ENCODE data around the gene BPGM.

Gene BPGM

GRCh38 chr7:134718211-134718875 is 71.7 kb downstream of the BPGM start:
- no peaks in the 10 kb centered on the region for H3K4me1 ChIP-seq (ENCODE audit: control insufficient read depth, insufficient read depth, low read length)
- H3K36me3 ChIP-seq (ENCODE audit: control insufficient read depth in 2 of 2, insufficient read depth in 1 of 2, low read length in 2 of 2) = no peaks in the 10 kb centered on the region
- TF ChIP-seq KLF10 (tag by site-specific recombination; IDR thresholded peaks at IDR 0.05) (no peak), ZNF2 (tag by site-specific recombination; IDR thresholded peaks at IDR 0.05) (no peak), ZNF704 (tag by site-specific recombination; IDR thresholded peaks at IDR 0.05) (no peak), ZNF362 (tag by site-specific recombination; IDR thresholded peaks at IDR 0.05) (no peak), ZNF555 (tag by site-specific recombination; conservative IDR thresholded peaks at IDR 0.05) (no peak), SP7 (tag by site-specific recombination; IDR thresholded peaks at IDR 0.05) (no peak), ZNF157 (tag by site-specific recombination; IDR thresholded peaks at IDR 0.05) (no peak)
- POLR2A ChIA-PET = no interaction called here
- no peaks in the 10 kb centered on the region for H3K9me3 ChIP-seq (ENCODE audit: control insufficient read depth, insufficient read depth, low read depth, low read length)
- H3K4me3 ChIP-seq (ENCODE audit: low read depth, low read length) = no peak overlapping the region
- H3K27ac ChIP-seq (ENCODE audit: extremely low read depth, low read depth, low read length) = no peak overlapping the region
- CTCF ChIA-PET = interaction anchor here (0.6 kb wide), 2 partner anchors 9 to 72 kb away, joined by 3 read pairs; no protein-coding TSS in a partner anchor

- POLR2A ChIA-PET = no interaction called here
- Histone ChIP-seq H3K4me1 (ENCODE audit: control insufficient read depth, insufficient read depth, low read length) (no peaks in the 10 kb centered on the region), H3K27ac (ENCODE audit: extremely low read depth, low read depth, low read length) (no peak overlapping the region), H3K36me3 (ENCODE audit: control insufficient read depth in 2 of 2, insufficient read depth in 1 of 2, low read length in 2 of 2) (no peaks in the 10 kb centered on the region), H3K9me3 (ENCODE audit: control insufficient read depth, insufficient read depth, low read depth, low read length) (no peaks in the 10 kb centered on the region), H3K4me3 (ENCODE audit: low read depth, low read length) (no peak overlapping the region)
- TF ChIP-seq ZFP41 (tag by site-specific recombination; IDR thresholded peaks at IDR 0.05; ENCODE audit: borderline replicate concordance) (no peak), ZNF155 (tag by site-specific recombination; IDR thresholded peaks at IDR 0.05) (no peak)
- CTCF ChIA-PET = interaction anchor here (0.6 kb wide), 1 partner anchor 62 kb away, joined by 5 read pairs; no protein-coding TSS in a partner anchor
Observed at GRCh38 chr7:134720091-134720935, 73.7 kb downstream of the BPGM start.

GRCh38 chr7:134721171-134721570 is 74.5 kb downstream of the BPGM start:
- CTCF ChIA-PET = no interaction called here
- POLR2A ChIA-PET = no interaction called here
- no peak for TF ChIP-seq ZNF449 (tag by site-specific recombination; IDR thresholded peaks at IDR 0.05)
- TF ChIP-seq ZBTB20 (tag by site-specific recombination; IDR thresholded peaks at IDR 0.05) = no peak
- TF ChIP-seq ZNF654 (tag by site-specific recombination; IDR thresholded peaks at IDR 0.05; ENCODE audit: low read depth) = no peak
- no peak for TF ChIP-seq ZIC2 (tag by site-specific recombination; IDR thresholded peaks at IDR 0.05)
- TF ChIP-seq ZNF214 (tag by site-specific recombination; IDR thresholded peaks at IDR 0.05; ENCODE audit: borderline replicate concordance) = no peak
- TF ChIP-seq INSM2 (tag by site-specific recombination; IDR thresholded peaks at IDR 0.05) = no peak
- TF ChIP-seq ZEB2 (tag by site-specific recombination; IDR thresholded peaks at IDR 0.05) = no peak
- no peak for TF ChIP-seq ZNF202 (tag by site-specific recombination; IDR thresholded peaks at IDR 0.05; ENCODE audit: borderline replicate concordance)
- no peak for TF ChIP-seq ZSCAN23 (tag by site-specific recombination; IDR thresholded peaks at IDR 0.05)
- TF ChIP-seq ZNF701 (tag by site-specific recombination; IDR thresholded peaks at IDR 0.05) = no peak
- TF ChIP-seq REST (tag by site-specific recombination; IDR thresholded peaks at IDR 0.05) = no peak

More at GRCh38 chr7:134721171-134721570, 74.5 kb downstream of the BPGM start:
- no peak overlapping the region for H3K4me3 ChIP-seq (ENCODE audit: low read depth, low read length)
- H3K9me3 ChIP-seq (ENCODE audit: control insufficient read depth, insufficient read depth, low read depth, low read length) = no peaks in the 10 kb centered on the region
- H3K4me1 ChIP-seq (ENCODE audit: control insufficient read depth, insufficient read depth, low read length) = no peaks in the 10 kb centered on the region
- no peaks in the 10 kb centered on the region for H3K36me3 ChIP-seq (ENCODE audit: control insufficient read depth in 2 of 2, insufficient read depth in 1 of 2, low read length in 2 of 2)
- H3K27ac ChIP-seq (ENCODE audit: extremely low read depth, low read depth, low read length) = no peak overlapping the region

Data from HEK293 (cell line).